ENCODE data around the gene COMMD7.
"Not testable (repeated sequence)": the region's sequence is repeated elsewhere in the genome, so short reads cannot be mapped to it uniquely, and the experiment has no call there.

Gene COMMD7

DNA sequence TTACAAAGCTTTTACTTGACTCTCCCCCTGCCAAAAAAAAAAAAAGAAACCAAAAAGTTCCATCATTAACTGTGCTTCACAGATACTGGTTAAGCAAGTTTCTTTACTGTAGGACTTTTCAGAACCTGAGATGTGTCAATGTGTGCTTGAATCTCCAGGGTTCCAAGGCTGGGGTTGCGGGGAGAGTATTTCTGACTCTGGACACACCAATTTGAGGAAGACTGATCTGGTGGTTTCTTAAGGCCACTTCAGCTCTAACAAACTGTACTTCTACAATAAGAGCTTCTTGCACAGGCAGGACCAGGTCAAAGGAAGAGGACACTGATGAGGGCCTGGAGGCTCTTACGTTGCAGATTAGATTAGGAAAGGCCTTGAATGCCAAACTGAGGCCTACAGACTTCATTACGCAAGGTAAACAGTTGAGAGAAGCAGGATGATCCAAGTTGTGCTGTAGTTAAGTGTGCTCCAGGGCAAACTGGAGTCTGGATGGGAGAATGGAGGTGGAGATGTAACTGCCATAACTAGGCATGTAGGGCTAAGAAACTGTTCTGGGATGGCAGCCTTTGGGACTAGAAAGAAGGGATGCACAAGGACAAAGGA, 24.4 kb downstream of the COMMD7 start:
- no peak for DNase-seq

DNA sequence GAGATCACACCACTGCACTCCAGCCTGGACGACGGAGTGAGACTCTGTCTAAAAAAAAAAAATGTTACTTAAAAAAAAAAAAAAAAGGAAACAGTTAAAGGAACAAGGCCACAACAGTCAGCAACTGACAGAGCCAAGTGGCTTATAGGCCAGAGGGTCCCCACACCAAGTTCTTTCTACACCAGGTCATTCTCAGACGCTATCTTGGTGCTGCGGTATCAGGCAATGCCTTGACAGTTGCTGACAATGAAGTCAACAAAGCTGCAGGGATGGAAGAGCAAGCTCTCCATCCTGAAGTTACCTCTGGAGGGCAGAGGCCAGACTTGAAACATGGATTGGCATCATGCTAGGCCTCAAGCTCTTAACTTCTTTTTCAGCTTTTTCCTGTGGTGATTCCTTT, 31.9 kb downstream of the COMMD7 start:
- DNase-seq: no peak

DNA sequence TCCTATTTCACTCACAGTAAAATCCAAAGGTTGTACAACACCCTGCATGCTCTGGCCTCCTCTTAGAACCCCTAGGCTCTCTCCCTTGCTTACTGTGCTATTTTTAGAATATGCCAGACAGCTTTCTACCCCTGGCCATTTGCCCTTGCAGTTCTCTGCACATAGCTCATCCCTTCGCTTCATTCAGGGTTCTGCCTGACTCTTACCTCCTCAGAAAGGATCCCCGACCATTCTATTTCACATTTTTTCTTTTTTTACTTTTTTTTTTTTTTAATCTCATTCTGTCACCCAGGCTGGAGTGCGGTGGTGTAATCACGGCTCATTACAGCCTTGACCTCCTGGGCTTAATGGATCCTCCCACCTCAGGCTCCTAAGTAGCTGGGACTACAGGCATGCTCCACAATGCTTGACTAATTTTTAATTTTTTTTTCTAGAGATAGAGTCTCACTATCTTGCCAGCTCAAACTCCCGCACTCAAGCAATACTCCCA, 33.6 kb downstream of the COMMD7 start:
- DNase-seq: no peak

DNA sequence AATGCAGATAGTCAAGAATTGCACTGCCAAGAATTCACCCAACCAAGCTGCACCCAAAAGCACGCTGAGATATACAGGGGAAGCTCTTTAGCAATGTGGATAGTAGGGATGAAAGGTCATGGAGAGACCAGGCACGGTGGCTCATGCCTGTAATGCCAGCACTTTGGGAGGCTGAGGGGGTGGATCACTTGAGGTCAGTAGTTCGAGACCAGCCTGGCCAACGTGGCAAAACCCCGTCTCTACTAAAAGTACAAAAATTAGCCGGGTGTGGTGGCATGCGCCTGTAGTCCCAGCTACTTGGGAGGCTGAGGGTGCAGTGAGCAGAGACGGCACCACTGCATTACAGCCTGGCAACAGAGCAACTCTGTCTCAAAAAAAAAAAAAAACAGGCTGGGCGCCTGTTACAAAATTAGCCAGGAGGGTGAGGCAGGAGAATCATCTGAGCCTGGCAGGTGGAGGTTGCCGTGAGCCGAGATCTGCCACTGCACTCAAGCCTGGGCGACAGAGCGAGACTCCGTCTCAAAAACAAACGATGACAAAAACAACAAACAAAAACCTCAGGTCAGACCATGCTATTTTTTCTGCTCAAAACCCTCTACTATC, 34.1 kb downstream of the COMMD7 start:
- not testable (repeated sequence) for DNase-seq

DNA sequence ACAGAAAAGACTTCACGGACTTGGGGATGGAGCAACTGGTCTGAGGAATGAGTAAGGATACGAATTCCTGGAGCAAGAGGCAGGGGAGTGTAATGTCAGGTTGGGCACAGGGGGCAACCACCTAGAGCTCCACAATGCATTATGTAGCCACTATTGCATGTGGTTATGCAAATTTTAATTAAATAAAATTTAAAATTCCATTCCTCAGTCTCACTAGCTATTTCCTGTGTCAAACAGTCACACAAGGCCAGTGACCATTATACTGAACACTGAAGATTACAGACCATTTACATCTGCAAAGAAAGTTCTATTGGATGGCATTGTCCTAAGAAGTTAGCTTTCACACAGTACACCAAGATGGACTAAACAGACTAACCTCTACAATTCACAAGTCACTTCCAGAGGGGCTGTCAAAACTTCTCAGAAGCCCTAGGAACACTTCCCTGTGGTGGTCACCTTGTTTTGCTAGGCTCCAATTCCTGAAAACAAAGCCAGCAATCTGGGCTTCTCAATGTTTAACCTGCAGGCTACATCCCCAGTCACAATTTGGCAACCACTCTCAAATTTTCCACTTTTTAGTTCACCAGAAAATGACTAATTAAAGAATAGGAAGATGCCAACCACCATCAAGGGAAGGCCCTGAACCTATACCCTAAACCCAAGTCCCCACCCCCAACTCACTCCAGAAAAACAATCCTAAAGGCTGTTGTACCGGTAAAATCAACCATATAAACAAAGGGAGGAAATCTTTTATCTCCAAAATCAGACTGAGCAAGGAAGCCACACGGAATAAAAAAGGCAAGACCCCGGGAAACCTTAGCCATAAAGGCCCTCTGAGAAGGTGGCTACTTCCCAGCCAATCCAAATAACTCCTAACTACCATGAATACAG, 35.3 kb downstream of the COMMD7 start:
- DNase-seq: no peak

DNA sequence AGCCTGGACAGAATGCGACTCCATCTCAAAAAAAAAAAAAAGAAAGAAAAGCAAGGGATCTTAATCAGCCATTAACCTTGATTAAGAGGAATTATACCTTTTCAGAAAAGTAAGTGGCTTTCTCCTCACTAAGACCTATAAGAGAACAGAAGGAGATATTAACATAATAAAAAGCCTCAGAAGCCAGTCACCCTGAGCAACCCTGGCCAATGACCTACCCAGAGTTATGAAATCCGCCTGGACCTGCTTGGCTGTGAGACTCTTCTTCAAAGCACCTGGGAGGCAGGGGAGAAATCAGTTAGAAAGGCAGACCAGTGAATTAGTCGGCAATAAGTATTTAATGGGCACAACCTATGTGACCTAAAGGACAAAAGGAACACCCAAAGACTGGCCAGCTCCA, 36.8 kb downstream of the COMMD7 start:
- DNase-seq: no peak

DNA sequence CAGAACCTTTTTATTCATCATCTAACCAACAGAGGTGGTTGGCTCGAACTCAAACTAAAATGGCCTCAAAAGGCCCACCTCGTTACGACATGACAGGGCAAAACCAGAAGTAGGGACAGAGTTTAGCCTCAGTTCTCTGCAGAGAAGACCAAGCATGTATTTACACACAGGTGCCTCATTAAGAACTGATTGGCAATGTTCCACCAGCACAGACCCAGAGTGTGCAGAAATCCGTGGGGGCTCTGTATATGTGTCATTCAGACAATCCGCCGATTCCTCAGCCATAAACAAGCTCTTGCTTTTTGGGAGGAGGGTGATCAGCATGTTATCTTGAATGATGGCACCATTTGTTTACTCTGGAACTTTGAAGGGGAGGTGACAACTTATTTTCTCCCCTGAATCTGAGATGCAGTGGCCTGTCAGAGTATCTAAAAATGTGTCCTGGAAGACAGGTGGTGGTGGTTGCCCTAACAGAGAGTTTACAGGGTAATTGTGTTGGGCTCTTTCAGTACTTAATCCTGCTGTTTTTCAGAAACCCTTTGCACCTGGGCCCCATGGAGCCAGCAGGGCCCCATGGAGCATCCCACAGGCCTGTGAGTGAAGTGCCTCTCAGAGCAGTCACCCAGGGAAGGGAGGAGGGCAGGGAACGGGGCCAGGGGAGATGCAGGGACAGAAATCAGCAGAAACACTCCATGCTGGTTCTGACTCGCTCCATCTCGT, 40.4 kb downstream of the COMMD7 start:
- no peak for DNase-seq

DNA sequence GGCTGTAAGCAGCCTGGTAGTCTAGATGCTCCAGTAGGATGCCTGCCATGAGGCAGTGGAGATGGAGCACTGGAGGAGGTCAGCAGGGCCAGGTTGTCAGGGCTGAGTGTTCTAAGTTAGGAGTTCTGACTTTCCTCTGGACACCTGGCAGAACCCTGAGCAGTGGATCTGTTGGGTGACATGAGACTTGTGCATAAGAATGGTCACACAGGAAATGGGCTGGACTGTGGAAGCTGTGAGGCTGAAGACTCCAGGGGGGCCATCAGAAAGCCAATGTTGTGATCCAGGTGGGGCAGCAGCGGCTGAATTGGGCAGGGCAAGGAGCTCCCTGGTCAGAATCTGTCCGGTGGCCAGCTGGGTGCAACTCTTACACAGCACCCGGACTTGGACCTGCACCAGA, 45.7 kb downstream of the COMMD7 start:
- DNase-seq: no peak

DNA sequence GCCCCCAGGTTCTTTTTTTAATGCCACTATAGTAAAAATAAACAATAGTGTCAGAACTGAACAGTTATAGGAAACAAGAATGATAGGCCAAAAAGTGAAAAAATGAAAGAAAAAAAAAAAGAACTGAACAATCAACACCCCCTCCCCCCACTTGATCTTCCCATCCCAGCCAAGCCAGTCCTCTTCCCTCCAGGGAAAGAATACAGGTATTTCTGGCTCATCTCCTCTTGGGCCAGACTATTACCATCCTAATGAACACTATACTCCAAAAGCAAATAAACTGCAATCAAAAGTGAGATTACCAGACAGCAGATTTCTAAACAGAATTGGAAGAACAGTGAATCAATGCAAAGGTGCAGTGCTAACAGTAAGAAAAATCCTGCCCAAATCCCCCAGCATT, 48.2 kb downstream of the COMMD7 start:
- no peak for DNase-seq

DNA sequence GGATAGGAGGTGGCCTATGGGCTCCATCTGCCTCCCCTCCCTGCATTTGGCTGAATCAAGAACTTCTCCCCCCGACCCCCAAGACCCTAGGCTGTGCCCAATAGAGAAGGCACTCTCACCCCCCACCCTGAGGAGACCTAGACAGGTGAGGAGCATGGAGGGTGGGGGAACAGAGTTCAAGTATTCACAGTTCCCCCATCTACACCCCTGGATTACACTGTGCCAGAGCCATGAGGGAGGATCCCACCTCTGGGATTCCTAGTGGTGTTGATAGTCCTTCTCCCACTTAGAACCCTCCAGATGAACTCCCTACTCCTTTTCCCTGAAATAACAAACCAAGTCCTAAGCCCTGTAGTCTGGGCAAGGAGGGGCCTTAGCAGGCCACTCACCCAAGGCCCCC, 54.3 kb downstream of the COMMD7 start:
- not testable (repeated sequence) for DNase-seq

DNA sequence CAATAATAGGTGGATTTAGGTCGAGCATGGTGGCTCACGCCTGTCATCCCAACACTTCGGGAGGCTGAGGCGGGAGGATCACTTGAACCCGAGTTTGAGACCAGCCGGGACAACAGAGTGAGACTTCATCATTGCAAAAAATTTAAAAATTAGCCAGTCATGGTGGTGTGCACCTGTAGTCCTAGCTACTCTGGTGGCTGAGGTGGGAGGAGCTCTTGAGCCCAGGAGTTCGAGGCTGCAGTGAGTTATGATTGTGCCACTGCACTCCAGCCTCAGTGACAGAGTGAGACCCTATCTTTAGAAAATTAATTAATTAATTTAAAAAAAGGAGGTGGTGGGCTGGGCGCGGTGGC, 56.1 kb downstream of the COMMD7 start:
- DNase-seq: no peak

DNA sequence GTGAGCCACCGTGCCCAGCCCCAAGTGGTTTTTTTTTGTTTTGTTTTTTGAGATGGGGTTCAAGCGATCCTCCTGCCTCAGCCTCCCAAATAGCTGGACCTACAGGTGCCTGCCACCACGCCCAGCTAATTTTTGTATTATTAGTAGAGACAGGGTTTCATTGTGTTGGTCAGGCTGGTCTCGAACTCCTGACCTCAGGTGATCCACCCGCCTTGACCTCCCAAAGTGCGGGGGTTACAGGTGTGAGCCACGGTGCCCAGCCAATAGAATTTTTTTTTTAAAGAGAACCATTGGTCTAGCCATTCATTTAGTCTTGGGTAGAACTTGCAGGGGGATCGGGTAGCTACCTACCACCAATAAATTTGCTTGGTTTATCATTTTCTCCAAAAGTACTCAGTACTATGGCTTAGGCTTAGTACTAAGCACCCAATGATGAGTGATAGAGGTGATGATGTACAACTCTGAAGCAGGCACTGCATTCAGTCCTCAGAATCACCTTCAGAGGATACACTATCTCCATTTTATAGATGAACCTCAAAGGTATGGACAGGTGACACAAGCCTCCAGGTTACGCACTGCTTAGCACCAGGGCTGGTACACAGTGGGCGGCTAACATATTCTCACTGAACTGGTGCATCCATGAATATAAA, 56.6 kb downstream of the COMMD7 start:
- no peak for DNase-seq

DNA sequence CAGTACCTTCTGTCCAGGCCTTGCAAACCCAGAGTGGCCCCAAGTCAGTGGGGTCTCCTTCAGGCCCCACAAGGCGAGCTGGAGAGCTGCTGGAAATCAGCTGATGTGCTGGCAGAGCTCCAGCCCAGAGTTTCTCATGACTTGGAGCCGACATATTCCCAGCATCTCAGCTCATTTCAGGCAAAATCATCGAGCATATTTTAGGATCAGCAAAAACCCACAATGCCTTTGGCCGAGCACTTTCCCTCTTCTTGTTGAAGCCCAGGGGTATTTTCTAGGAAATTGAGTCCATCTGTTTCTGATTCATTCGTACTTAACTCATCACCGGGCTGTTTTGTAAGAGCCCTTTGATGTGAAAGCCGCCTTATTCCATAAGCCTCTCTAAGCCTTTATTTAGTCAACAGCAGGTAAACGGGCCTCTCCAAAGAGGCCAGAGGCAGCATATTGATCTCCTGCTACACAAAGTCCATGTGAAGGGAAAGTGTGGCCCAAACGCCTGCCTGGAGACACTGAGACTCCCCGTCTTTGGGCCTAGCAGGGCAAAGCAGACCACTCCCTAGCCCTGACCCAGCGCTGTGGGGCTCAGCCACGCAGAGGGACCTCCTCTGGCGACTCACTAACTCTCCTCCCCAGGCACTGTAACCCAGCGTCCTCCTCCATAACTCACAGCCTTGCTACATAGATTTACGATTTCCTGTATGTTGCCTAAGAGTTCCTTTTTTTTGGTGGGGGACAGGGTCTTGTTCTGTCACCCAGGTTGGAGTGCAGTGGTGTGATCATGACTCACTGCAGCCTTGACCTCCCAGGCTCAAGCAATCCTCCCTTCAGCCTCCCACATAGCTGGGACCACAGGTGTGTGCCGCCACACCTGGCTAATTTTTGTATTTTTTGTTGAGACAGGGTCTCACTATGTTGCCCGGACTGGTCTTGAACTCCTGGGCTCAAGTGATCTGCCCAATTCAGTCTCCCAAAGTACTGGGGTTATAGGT, 57.4 kb downstream of the COMMD7 start:
- DNase-seq: peak; percentile 52

DNA sequence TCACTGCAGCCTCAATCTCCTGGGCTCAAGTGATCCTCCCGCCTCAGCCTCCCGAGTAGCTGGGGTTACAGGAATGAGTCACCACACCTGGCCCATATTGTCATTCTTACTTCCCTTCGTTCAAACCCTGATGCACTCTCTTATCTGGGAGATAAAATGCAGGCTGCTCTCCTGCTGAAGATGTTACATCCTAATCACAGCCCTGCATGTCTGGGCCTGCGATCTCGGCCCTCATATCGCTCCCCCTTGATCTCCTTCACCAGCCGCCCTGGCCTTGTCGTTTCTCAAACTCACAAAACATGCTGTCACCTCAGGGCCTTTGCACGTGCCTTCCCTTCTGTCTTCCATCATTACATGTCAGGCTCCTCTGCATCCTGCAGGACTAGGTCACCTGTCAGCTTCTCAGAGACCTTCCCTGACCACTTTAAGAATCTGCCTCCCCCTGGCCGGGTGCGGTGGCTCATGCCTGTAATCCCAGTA, 60.7 kb downstream of the COMMD7 start:
- no peak for DNase-seq

DNA sequence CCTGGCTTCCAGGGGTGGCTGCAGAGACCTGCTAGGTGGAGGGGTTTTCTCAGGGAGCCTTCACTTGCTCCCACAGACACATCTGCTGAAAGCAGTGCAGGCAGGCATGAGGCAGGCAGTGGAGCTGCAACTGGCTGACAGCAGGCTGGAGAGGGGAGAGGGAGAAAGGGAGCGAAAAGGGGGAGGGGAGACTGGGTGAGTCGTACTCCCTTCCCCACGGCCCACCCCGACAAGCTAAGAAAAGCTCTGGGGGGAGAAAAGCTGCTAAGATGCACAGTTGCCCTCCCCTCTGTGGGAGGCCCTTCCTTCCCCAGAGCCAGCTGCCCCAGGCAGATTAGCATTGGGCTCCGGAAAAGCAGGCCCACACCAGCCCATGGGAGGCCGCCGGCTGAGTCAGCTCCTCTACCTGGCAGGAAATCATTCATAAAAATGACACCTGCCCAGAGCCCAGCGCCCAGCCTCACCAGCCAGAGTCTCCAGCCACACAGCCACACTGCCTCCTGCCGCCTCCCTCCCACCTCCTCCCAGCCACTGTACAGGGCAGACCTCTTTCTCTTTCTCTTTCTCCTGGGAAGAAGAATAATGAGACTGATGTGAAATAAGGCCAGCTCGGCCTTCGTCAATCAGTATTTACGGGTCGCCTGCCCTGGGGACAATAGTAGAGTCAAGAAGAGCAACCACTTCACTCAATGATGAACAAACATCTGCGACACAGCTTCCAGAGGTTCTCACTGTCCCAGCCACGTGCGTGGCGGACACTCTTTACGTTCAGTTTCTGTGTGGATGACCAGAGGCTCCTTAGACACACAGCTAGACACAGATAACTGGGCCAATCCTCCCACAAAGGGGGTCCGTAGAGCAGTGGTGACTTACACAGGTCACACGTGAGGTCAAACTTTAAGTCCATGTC, 61.8 kb downstream of the COMMD7 start:
- peak; percentile 51 for DNase-seq

DNA sequence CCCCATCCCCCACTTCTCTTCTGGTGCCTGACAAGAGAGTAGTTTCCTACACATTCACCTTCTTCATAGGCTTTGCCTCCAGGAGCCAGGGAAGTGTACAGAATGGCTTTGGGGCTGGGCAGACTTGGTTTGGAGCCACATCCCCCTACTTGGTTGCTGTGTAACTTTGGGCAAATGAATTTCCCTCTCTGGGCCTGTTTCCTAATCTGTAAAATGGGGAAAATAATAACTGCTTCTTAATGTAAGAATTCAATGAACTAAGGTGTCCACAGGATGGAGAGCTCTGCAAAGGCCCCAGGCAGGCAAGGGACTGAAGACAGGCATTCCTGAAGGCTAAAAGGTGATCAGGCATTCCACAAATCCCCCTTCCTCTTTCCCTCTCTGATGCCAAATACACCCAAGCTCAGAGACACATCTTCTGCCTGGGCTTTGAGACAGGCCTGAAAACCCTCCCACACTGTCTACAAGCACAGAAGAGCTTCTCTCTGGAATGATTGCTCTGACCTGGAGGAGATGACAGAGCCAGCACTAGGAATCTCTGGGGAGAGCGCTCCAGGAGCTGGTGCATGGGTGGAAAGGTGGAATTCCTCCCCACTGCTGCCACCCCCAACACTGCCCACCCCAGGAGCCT, 62.6 kb downstream of the COMMD7 start:
- DNase-seq: no peak

DNA sequence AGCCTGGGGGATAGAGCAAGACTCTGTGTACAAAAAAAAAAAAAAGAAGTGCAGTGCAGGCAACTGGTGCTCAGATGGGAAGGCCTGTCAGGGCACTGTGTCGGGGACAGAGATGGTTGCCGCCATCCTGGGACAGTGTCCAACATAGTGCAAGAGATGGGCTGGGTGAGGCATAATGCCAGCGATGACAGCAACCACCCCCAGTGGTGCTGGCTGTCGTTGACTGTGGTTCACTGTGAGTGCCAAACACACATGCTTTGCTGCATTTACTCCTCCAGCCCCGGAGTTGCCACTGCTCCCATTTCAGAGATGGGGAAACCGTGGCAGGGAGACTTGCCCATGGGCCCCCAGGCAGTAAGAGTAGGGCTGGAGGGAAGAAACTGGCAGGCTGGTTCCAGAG, 64.3 kb downstream of the COMMD7 start:
- DNase-seq: no peak

DNA sequence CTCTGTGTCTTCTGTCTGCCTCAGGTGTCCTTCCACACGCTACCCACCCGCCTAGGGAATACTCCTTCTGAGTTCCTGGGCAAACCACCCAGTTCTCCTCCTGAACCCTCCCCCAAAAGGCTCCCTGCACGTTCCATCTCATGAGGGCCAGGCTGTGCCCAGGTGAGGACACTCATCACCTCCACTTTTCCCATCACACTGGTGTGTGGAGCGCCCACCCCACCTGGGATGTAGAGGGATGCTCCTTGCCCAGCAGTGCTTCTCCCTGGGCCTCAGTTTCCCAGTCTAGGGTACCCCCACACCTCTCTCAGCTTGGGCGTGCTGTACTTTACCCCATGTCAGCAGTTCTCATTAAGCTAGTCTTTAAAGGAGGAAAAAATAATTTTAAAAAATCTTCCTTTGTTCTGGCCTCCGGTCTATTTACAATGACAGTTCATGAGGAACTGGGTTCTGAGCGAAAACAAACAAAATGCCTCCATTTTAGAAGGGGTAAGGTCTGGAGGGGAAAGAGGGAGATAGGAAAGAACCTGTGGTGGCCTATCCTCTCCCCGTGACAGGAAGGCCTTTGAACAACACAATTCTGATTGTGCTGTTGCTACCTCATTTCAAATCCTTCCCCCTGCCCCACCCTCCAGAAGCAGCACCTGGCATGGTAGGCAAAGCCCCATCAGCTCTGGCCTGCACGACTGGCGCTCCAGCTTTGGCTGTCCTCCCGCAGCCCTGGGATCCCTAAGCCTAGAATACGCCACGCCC, 67.9 kb downstream of the COMMD7 start:
- no peak for DNase-seq

DNA sequence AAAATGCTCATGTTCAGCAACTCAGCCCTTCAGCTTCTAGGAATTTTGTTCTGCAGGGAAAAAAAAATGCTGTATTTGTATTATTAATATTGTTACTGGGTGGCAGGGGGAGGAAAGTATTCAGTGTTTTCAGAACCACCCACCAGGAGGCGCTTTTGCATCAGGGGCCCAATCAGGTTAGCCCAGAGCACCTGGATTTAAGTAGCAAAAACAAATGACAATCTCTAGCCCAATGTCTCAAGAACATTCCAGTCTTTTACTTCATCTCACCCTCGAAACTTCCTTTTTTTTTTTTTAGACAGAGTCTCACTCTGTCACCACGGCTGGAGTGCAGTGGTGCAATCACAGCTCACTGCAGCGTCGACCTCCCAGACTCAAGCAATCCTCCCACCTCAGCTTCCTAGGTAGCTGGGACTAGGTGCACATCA, 68.9 kb downstream of the COMMD7 start:
- DNase-seq: peak; percentile 67

Measured in inflammatory macrophage treated with lipopolysaccharide for 4 hours (primary cell).